Stimulated activated CD8-positive, alpha-beta memory T cell treated with anti-CD3 and anti-CD28 coated beads, Interleukin-4, amount 100 ng/mL, for 4 hours (primary cell): ENCODE data around the gene BCL6.
A peak's percentile ranks its signal among the peaks of the same experiment; 100 is the strongest.

Experiments
- DNase-seq, 2 donors: peaks; one replicate each; pipeline ENCODE4 v3.0.0-alpha.2; 2020; ENCODE audit warnings: low read depth in 2 of 2, low spot score in 1 of 2

The BCL6 gene

DNA sequence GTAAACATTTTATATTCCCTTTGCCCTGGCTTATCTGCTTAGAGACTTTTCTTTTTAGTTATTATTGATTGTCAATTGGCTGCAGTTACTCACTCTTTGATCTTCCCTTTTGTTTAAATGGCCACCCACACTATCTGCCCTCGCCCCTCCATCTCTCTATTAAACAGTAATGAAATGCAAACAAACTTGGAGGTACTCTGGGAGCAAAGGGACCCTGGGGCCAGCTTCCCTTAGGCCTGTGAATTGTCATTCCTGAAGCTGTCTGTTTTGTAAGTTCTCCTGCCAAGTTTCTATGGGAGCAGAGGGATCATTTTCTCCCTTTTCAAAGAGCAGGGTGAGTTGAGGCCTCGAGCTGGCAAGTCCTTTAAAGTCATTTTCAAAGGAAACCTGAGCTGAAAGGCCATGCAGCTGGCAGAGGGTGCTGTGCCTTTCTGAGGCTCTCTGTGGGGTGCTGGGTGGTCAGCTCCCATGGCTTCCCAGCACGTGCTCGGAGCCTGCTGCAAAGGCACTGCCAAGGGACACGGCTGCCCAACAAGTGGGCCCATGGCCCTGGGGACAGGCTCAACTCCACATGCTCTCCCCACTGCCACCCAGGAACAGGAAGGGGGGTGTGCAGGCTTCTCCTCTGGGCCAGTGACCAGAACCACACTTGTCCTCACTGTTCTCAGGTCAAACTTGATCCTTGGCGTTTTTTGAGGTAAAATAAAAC lies 25.5 kb downstream of the BCL6 start:
- DNase-seq = no peak

DNA sequence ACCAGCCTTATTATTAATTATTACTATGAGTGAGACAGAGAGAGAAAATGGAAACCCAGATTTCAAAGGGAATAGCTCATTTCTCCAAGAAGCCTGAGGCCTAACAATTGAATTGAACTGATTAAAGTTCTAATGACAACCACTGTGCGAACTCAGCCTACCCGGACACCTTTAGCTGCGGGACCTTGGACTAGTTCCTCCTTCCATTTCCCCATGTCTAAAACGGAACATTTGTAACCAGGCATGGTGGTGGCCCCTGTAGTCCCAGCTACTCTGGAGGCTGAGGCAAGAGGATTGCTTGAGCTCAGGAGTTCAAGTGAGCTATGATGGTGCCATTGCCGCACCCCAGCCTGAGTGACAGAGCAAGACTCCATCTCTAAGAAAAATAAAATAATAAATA lies 26.5 kb downstream of the BCL6 start:
- no peak for DNase-seq

DNA sequence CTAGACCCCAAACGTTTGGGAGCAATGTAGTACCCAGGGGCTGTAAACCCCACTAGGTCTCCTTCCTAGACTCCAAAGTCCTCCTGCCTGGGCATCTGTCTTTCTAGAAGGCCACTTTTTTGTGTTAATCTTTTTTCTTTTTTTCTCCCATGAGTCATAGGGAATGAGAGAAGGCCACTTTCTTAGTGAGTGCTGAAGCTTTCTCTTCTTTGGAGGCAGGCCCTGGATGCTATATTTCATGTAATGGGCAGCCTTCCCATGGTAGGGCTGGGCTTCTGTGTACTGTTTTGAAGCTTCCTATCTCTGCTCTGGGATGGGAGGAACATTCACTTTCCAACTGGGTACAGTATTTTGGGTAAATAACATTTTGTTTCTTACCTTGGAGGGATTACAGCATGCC lies 27.7 kb downstream of the BCL6 start:
- DNase-seq = no peak

DNA sequence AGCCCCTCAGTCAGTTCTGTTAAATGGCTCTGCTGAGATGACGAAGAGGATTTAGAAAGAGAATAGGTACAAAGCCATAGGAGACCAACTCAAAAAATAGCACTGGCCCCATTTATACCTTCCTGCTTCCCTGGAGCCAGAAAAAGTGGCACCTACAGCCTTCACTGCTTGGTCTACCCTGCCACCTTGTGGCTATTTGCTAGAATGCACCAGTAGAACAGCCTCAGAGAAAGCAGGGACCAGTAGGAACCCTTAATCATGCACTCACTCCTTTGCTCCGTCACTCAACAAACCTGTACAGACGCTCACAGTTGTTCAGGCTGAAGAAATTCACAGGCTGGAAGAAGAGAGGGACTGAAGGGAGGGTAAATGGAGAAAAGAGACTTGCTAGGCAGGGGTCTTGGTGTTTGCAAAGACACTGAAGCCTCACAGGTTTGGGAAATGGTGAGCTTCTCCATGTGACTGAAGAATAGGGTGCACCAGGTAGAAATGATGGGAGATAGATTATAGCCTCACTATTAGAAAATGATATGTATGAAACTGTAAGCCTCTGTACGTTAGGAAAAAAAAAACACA lies 30.8 kb downstream of the BCL6 start:
- peak; percentile 26 to 46 for DNase-seq

DNA sequence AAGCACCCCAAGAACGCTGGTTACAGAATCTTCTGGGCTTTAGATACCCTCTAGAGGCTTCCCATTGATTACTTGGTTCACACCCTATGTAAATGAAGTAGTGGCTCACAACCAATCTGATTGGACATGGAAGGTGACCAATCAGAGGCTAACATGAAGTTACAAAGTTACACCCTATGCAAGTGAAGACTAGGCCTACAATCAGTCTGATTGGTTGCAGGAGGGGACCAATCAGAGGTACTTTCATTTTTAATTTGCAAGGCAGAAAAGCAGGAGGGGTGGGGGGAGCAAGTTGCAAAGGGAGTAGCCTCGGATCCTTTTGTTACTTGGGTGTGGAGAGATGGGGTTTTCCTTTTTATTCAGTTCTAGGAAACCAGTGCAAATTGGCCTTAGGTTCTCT lies 31.8 kb downstream of the BCL6 start:
- no peak for DNase-seq

DNA sequence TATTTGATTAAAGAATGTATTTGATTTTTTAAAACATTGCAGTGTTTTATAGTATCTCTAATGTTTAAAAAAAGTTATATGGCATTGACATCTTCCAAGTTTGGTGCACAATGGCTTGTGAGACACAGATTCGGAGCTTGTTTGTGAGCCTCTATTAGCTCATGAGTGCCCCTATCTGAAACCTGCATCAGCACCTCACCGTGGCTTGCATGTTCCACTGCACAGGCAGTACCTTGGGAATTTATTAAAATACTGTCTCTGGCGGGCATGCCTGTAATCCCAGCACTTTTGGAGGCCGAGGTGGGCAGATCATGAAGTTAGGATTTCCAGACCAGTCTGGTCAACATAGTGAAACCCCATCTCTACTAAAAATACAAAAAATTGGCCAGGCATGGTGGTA lies 36.1 kb downstream of the BCL6 start:
- DNase-seq = no peak

DNA sequence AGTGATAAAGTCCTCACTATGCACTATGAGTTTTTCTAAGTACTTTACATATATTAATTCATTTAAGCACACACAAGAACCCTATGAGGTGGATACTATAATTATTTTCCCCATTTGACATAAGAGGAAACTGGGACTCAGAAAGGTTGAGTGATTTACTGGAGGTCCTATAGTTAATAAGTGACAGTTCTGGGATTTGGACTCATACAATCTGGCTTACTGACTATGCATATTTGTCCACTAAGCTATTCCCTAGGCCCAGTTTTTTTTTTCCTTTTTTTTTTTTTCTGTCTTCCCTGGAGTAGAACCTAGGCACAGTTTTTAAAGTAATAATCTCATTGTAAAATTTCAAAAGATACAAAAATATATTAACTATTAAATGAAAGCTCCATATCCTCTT lies 36.6 kb downstream of the BCL6 start:
- no peak for DNase-seq

DNA sequence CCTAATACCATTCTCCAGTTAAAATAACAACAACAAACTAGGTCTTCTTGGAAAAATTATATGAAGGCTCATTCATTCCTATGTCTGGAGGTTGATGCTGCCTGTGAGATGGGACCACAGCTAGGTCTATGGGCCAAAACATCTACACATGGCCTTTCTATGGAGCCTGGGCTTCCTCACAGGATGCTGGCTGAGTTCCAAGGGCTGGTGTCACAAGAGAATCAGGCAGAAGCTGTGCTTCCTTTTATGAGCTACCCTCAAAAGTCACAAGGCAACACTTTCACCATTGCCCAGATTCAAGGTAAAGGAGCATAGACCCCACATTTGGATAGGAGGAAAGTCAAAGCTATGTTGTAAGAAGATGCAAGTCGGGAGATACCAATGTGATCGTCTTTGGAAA lies 38.3 kb downstream of the BCL6 start:
- no peak for DNase-seq

DNA sequence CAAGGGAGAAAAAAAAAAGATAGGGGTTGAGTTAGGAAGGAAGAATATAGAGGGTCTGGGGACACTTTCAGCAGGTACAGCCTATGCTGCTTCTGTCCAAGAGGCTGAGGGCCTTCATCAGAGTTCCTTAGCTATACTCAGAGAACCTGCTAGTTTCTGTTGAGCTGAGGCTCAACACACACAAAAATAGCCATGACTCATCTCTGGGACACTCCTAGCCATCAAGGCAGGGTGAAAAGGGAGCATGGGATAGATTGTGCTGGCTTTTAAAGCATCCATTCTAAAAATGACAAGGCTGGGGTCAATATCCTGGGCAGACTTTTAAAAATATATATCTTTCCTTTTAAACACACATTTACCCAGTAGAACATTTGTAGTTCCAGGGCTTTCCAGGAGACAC lies 40.1 kb downstream of the BCL6 start:
- no peak for DNase-seq

DNA sequence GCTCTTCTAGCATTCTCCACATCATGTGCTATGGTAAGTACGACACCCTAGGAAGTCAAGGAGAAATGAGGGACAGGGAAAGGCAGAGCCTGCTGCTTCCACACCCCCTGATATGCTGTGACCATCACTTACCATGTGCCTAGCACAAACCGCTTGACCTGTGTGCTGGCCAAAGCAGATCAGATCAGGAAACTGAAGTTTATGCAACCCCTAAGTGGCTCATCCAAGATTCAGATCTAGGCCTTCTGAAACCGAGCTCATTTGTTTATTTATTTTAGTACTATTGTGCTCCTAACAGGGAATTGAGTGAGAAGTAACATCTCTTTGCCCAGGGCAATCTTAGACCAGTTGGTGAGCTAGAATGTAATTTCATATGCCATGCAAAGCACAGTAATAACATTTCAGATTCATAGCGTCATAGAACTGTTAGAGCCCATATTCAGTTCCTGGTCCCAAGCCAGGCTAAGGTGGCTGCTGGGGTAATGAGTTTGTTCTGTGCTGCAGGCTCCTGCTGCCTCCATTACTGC lies 42.7 kb downstream of the BCL6 start, which contains the start of gene RTP2:
RTP2 (minus strand) TSS at position 51 of the 527 bp plus-strand sequence. CDS start 429 bp downstream, outside the sequence.
- no peak for DNase-seq

DNA sequence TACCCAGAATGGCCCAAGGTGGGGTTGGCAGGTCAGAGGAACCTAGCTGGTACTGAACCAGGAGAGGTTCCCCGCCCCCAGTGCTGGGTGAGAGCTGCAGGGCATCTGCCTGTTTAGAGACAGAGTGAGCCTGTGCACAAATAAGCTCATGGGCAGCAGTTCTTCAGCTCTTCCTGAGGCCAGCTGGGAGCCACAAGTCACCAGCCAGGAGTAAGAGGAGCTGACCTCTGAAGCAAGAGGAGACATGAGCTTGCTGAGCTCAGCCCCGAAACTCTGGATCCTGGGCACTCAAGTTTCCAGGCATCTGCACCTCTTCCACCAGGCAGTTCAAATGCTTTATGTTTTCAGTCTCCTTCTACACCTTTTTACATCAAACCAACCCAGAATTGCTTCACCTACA lies 45.0 kb downstream of the BCL6 start:
- DNase-seq = no peak

DNA sequence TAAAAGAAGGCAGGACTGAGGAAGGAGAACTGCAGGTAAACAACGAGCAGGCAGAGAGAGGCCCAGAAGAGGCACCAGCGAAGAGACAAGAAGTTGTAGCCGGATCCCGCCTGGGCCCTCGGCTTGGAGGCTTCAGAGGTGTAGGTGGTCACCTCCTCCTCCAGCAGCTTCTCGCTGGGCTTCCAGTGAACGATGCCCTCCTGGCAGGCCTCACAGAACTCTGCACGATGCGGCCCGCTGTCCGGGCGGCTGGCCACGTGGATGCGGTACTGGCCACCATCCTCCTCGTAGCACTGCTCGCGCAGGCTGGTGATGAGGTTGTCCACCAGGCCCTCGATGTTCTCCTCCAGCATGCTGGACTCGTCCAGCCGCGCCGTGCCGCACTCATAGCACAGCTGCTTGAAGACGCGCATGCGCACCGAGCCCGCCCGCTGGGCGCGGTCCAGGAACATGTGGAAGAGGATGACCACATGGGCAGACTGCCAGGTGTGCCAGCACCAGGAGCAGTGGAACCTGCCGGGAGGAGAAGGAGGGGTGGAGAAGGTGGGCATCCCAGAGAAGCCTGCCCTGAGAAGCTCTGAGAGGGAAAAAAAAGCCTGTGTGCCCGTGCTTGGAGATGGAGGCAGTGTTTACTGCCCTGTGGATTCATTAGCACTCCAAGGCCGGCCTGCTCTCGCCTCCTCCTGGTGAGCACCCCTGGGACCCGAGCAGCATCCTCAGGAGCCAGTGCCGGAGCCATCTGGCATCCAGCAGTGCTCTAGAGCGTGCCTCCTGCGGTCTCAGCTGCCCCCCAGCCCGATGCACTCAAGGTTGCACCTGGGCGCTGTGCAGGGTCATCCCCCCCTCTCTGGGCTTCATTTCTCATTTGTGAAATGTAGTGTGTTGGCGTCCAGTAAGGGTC lies 46.5 kb downstream of the BCL6 start:
- no peak for DNase-seq

DNA sequence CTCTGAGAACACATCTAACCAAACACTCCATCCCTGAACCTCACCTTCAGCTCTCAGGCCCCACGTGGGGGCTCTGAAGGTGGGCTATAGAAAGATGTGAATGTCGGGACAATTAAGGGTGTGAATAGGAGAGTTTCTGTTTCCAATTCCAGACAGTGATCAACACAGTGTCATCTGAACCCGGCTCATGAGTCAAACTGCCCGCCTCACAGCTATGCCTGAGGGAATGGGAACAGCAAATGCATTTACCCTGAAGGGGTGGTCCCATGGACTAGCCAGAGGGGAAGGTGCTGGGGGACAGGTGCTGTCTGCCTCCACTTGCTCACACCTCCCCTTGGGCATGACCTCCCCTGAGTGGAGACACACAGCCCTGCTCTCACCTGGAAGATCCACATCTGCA lies 49.2 kb downstream of the BCL6 start:
- no peak for DNase-seq

DNA sequence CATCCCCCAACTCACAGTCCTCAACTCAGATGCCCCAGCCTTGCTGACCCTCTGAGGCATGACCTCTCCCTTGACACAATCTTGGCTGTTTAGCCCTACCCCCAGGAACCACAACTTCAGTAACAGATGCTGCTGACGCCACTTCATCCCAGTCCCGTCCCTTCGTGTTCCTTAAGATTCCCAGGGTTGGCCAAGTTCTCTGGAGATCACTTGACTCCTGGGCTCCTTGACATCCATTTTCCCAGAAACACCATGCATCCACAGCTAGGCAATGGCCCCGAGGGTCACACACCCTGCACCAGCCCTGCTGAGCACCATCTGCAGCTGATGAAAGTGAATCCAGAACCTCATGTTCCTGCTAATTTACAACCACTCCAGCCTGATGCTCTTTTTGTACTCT lies 49.8 kb downstream of the BCL6 start:
- DNase-seq = no peak

DNA sequence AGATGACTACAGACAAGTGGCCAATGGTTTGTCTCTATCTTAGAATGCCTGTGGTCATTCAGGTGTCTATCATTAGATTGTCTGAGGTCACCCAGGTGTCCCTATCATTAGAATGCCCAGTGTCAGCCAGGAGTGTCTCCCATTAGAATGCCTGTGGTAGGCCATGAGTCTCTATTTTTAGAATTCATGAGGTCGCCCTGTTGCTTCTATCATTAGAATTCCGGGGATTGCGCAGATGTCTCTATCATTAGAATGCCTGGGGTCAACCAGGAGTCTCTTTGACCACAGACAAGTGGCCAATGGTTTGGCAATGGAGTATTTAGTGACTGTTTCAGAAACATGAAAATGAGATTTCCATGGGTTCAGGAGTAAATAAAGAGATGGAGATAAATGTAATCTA lies 50.5 kb downstream of the BCL6 start:
- DNase-seq = no peak

DNA sequence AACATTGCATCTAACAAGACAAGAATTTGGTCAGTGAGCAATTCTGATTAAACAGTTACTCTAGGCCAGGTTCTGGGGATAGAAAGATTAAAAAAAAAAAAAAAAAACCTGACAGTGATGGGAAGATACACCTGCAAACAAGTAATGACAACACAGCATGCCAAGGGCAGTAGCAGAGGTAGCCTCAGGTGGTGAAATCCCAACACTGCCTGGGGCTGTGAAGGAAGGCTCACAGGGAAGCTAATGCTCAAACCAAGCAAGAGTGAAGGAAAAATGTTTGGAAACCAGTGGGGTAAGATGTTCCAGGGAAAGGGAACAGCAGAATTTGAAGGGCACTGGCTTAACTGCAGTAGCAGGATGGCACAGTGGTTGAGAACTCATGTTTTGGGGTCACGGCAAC lies 51.8 kb downstream of the BCL6 start:
- no peak for DNase-seq

DNA sequence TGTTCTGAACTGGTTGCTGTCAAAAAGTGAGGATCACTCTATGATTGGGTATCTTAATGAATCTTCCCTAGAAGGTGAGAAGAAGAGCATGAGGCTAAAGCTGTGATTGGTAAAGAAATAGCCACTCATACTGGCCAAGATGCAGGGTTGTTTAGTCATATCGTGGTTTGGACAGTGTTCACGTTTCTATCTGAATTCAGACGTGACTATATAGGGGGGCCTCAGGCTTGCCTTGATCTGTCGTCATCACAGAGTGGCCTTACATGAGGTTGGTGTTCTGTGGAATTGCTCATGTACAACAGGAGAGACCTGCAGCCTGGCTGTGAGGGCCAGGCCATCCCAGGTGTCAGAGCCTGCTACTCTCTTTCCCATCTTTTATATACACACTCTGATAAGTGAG lies 55.3 kb downstream of the BCL6 start:
- no peak for DNase-seq

DNA sequence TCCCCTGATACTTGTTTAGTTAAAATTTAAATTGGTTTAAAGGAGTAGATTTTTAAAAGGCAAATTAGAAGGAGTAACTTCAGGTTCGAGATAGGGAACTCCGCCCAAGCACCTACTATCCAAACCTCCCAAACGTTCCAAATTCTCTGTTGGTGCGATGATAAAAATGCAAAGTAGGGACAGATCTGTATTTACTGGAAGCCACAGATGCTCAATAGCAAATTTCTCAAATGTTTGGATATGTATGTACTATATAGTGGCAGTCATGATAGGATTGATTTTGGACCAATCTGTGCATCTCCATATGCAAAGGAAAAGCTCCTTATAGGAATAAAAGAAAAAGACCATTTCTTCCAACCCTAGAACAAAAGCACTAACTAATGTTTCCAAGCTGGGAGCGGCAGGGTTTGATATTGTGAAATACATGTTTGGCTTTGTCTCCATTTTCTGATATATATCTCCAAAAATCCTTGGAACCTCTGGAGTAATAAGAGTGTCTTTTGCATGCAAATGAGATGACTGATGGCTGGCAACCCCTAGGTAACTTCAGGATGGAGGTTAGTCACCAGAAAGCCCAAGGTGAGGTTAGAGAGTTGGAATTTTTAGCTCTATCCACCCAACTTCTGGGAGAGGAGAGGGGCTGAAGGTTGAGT lies 58.5 kb downstream of the BCL6 start:
- DNase-seq = no peak

DNA sequence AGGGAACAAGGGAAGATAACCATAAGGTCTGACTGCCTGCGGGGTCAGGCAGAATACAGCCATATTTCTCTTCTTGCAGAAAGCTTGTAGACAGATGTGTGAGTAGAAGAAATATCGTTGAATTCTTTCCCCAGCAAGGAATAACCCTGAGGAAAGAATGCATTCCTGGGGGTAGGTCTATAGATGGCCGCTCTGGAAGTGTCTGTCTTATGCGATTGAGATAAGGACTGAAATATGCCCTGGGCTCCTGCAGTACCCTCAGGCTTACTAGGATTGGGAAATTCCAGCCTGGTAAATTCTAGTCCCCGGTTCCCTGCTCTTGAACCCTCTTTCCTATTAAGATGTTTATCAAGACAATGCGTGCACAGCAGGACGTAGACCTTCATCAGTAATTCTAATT lies 59.3 kb downstream of the BCL6 start:
- DNase-seq = no peak

DNA sequence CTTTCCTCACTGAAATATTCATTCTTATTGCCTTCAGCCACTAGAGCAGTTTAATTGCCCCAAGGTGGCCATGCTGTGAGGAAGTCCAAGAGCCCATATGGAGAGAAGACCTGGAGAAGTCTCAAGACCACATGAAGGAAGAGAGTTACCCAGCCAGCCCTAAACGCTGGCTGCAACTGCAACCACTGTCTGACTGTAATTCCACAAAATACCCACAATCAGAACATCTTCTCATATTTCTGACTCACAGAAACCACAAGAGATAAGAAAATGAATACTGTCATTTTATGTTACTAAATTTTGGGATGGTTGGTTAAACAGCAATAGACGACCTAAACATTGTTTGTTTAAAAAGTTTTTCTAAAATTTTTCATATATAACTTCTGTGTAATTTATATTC lies 60.4 kb downstream of the BCL6 start:
- no peak for DNase-seq

DNA sequence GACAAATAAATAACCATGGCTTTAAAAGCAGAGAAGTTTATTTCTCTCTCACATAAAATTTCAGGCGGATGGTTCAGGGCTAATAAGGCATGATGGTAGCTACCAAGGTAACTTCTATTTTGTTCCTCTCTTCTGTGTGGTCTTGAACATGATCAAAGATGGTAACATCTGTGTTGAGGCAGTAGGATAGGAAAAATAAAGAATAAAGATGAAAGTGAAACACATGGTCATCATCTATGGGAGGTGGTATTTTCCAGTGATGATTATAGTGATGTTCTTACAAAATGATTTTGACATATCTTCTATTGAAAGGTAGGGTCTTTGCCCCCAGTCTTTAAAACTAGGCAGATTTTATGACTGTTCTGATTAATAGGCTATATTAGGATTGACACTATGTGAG lies 60.8 kb downstream of the BCL6 start:
- no peak for DNase-seq
